SK-N-SH treated with all-trans-retinoic acid at 6 μM for 48 hours (cell line): ENCODE data around the gene MIGA1.

ENCODE experiments used
- ARNTL ChIP-seq: fragments of 450-650 bp; formaldehyde crosslinking; IDR thresholded peaks from 2 replicates; pipeline ENCODE4 v1.5.0; 2020; ENCODE audit warnings: low read depth, mild to moderate bottlenecking, moderate library complexity, borderline replicate concordance
- BACH2 ChIP-seq: fragments of 250-450 bp; sonication (Bioruptor Pico); IDR thresholded peaks from 2 replicates; pipeline ENCODE4 v1.9.0; 2021; ENCODE audit warnings: mild to moderate bottlenecking, borderline replicate concordance
- CREB5 ChIP-seq: fragments of 250-450 bp; sonication (Bioruptor Pico); IDR thresholded peaks from 2 replicates; pipeline ENCODE4 v1.5.1; 2020; ENCODE audit warnings: low read depth, mild to moderate bottlenecking, moderate library complexity
- GLIS3 ChIP-seq: fragments of 250-450 bp; sonication (Bioruptor Pico); IDR thresholded peaks from 2 replicates; pipeline ENCODE4 v1.5.0; 2020; ENCODE audit warnings: mild to moderate bottlenecking, moderate library complexity
- PATZ1 ChIP-seq: fragments of 250-450 bp; sonication (Bioruptor Pico); IDR thresholded peaks from 2 replicates; pipeline ENCODE4 v1.8.0; 2020; ENCODE audit warnings: mild to moderate bottlenecking, moderate library complexity, borderline replicate concordance
- POU6F1 ChIP-seq: fragments of 250-450 bp; sonication (Bioruptor Pico); IDR thresholded peaks from 2 replicates; pipeline ENCODE4 v1.8.0; 2021; ENCODE audit warnings: low read depth, mild to moderate bottlenecking, moderate library complexity, borderline replicate concordance
- PPARA ChIP-seq: fragments of 250-450 bp; sonication (Bioruptor Pico); IDR thresholded peaks from 2 replicates; pipeline ENCODE4 v1.5.0; 2020; ENCODE audit warnings: mild to moderate bottlenecking, borderline replicate concordance
- RARB ChIP-seq: fragments of 250-450 bp; sonication (Bioruptor Pico); IDR thresholded peaks from 2 replicates; pipeline ENCODE4 v1.8.0; 2021; ENCODE audit warnings: mild to moderate bottlenecking, moderate library complexity
- TOX ChIP-seq: fragments of 250-450 bp; sonication (Bioruptor Pico); IDR thresholded peaks from 2 replicates; pipeline ENCODE4 v1.8.0; 2021; ENCODE audit warnings: mild to moderate bottlenecking, moderate library complexity, borderline replicate concordance
- ZC3H10 ChIP-seq: fragments of 250-450 bp; sonication (Bioruptor Pico); IDR thresholded peaks from 2 replicates; pipeline ENCODE4 v1.5.1; 2021; ENCODE audit warnings: mild to moderate bottlenecking, moderate library complexity
- ZFP3 ChIP-seq: fragments of 250-450 bp; sonication (Bioruptor Pico); IDR thresholded peaks from 2 replicates; pipeline ENCODE4 v1.5.0; 2020; ENCODE audit warnings: mild to moderate bottlenecking, moderate library complexity
- ZNF565 ChIP-seq: fragments of 450-650 bp; formaldehyde crosslinking; conservative IDR thresholded peaks from 2 replicates; pipeline ENCODE4 v1.5.0; 2020; ENCODE audit warnings: low read depth, mild to moderate bottlenecking, moderate library complexity

GRCh38 chr1:77876884-77877283, 97.4 kb downstream of the MIGA1 start:
- TF ChIP-seq CREB5 (CRISPR knock-in tag) (no peak), ZC3H10 (CRISPR knock-in tag) (no peak), GLIS3 (CRISPR knock-in tag) (no peak), POU6F1 (CRISPR knock-in tag) (no peak), RARB (no peak), PPARA (no peak), PATZ1 (CRISPR knock-in tag) (no peak), ZFP3 (no peak), ZNF565 (CRISPR knock-in tag) (no peak), ARNTL (CRISPR knock-in tag) (no peak), TOX (no peak), BACH2 (no peak)
